HG03097 (cell line): ENCODE measurements around the gene LILRB4.
"Not testable (repeated sequence)": the region's sequence is repeated elsewhere in the genome, so short reads cannot be mapped to it uniquely, and the experiment has no call there.

Experiments
- ATAC-seq: cut with Tn5 transposase; IDR thresholded peaks from one replicate; pipeline ENCODE4 v1.9.1; 2021; ENCODE audit not compliant: unreplicated experiment, low FRiP score

LILRB4 gene

GRCh38 chr19:54684527-54684926, 21.7 kb downstream of the LILRB4 start:
- no peak for ATAC-seq

- no peak for ATAC-seq
These were observed 29.0 kb downstream of the LILRB4 start for GRCh38 chr19:54691582-54692297.

- no peak for ATAC-seq
These were observed 29.5 kb downstream of the LILRB4 start for GRCh38 chr19:54692298-54692615.

- ATAC-seq = no peak
These were observed 31.9 kb downstream of the LILRB4 start for GRCh38 chr19:54694648-54695047.

DNA sequence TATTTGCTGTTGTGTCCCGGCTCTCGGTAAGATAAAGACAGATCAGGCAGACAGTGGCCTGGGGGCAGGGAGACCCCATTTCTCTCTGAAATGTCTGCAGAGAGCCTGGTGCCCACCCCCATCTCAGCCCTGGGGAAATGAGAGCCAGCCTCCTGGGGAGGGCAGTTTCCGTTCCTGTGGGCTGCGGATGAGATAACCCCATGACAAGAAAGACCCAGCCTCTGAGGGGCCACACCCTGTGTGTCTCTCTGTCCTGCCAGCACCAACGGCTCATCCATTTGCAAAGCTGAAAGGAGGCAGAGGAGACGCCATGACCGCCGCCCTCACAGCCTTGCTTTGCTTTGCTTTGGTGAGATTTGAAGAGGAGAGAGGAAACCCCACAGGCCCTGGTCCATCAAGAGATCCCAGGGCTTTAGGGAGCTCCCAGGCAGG, 33.3 kb downstream of the LILRB4 start:
- no peak for ATAC-seq

GRCh38 chr19:54696766-54697165, 34.0 kb downstream of the LILRB4 start:
- ATAC-seq = no peak

DNA sequence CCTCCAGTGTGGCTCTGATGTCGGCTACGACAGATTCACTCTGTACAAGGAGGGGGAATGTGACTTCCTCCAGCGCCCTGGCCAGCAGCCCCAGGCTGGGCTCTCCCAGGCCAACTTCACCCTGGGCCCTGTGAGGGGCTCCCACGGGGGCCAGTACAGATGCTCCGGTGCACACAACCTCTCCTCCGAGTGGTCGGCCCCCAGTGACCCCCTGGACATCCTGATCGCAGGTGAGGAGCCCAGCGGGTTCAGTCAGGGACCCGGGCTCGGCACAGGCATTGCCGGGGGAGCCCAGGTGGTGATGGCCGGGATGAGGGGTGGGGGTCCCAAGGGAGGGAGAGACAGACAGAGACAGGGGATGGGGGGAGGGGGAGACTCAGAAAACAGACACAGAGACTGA, 34.9 kb downstream of the LILRB4 start:
- not testable (repeated sequence) for ATAC-seq

GRCh38 chr19:54704928-54705327, 42.1 kb downstream of the LILRB4 start:
- no peak for ATAC-seq

DNA sequence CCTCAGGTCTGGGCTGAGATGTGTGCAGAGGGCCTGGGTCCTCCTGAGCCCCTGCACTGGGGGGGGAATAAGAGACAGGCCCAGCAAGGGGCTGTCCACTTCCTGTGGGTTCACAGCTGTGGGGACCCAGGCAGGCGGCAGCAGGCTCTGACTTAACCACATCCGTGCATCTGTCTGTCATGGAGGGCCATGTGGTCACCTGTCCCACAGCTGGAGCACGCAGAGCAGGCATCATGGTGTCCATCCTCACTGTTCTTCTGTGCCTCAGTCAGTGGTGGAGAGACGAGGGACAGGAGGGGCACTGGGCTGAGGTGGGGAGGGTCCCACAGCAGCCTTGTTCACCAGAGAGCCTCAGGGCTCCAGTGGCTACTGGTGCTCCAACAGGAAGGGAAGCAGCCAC, 45.2 kb downstream of the LILRB4 start:
- ATAC-seq = no peak

GRCh38 chr19:54708781-54709180, 46.0 kb downstream of the LILRB4 start:
- no peak for ATAC-seq

DNA sequence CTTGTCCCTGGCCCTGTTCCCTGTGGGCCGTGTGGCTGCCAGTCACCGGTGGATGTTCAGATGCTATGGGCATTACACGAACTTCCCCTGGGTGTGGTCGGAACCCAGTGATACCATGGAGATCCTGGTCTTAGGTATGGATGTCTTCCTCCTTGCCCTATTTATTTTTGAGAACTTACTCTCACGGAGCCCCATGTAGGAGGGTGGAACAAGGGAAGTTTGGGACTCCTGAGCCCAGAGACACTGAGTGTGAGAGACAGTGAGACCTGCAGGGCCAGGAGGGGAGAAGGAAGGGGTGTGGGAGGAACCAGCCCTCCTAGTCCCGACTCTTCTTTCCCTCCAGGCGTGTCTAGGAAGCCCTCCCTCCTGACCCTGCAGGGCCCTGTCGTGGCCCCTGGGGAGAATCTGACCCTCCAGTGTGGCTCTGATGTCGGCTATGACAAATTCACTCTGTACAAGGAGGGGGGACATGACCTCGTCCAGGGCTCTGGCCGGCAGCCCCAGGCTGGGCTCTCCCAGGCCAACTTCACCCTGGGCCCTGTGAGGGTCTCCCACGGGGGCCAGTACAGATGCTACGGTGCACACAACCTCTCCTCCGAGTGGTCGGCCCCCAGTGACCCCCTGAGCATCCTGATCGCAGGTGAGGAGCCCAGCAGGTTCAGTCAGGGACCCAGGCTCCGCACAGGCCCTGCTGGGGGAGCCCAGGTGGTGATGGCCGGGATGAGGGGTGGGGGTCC, 46.6 kb downstream of the LILRB4 start:
- ATAC-seq = no peak

DNA sequence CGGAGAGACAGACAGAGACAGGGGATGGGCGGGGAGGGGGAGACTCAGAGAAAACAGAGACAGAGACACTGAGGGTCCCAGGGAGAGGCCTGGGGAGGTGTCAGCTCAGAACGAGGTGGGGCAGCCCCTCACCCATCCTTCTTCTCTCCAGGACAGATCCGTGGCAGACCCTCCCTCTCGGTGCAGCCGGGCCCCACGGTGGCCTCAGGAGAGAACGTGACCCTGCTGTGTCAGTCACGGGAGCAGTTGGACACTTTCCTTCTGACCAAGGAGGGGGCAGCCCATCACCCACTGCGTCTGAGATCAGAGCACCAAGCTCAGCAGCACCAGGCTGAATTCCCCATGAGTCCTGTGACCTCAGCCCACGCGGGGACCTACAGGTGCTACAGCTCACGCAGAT, 47.2 kb downstream of the LILRB4 start:
- ATAC-seq = not testable (repeated sequence)
